Measurements from ENCODE around the gene NRAP. TPM values are rescaled to one million over a fixed set of nuclear protein-coding genes. Genes with fewer than 3 reads are reported as not detected.

NRAP gene
- total RNA-seq, 1 experiment from 2014 or later, result not detected

GRCh38 chr10:113706623-113707022 lies 42.8 kb upstream of the NRAP start:
- no peak for DNase-seq (ENCODE audit: unreplicated experiment)
- Mint-ChIP-seq H3K27me3 (ENCODE audit: insufficient read depth, unreplicated experiment) (no peaks in the 10 kb centered on the region), H3K4me3 (ENCODE audit: unreplicated experiment) (no peak overlapping the region), H3K4me1 (ENCODE audit: insufficient read depth, unreplicated experiment) (peaks cover 5% of the 10 kb centered on the region), H3K9me3 (ENCODE audit: unreplicated experiment) (no peaks in the 10 kb centered on the region), H3K27ac (ENCODE audit: low read depth, unreplicated experiment) (peak overlapping the region; percentile 64), H3K36me3 (ENCODE audit: insufficient read depth, unreplicated experiment) (peaks cover 5% of the 10 kb centered on the region)
- ChIA-PET CTCF (interaction anchor here (1.2 to 1.6 kb wide), 6 partner anchors 10 to 410 kb away, joined by 4 to 8 read pairs (median 4); no protein-coding TSS in a partner anchor), POLR2A (no interaction called here)
- TF ChIP-seq, protein P1, sequence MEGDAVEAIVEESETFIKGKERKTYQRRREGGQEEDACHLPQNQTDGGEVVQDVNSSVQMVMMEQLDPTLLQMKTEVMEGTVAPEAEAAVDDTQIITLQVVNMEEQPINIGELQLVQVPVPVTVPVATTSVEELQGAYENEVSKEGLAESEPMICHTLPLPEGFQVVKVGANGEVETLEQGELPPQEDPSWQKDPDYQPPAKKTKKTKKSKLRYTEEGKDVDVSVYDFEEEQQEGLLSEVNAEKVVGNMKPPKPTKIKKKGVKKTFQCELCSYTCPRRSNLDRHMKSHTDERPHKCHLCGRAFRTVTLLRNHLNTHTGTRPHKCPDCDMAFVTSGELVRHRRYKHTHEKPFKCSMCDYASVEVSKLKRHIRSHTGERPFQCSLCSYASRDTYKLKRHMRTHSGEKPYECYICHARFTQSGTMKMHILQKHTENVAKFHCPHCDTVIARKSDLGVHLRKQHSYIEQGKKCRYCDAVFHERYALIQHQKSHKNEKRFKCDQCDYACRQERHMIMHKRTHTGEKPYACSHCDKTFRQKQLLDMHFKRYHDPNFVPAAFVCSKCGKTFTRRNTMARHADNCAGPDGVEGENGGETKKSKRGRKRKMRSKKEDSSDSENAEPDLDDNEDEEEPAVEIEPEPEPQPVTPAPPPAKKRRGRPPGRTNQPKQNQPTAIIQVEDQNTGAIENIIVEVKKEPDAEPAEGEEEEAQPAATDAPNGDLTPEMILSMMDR (IDR thresholded peaks at IDR 0.05; ENCODE audit: unreplicated experiment), result no peak
- intact Hi-C loops (cut with micrococcal nuclease), result loop anchor here (5.0 kb wide), 1 partner anchor 151 kb away; no protein-coding TSS in a partner anchor
- BruUV-seq (replicated peaks), result no TSS peak

GRCh38 chr10:113705344-113705652 lies 41.5 kb upstream of the NRAP start:
- Mint-ChIP-seq H3K27me3 (ENCODE audit: insufficient read depth, unreplicated experiment) (no peaks in the 10 kb centered on the region), H3K27ac (ENCODE audit: low read depth, unreplicated experiment) (no peak overlapping the region), H3K9me3 (ENCODE audit: unreplicated experiment) (no peaks in the 10 kb centered on the region), H3K4me1 (ENCODE audit: insufficient read depth, unreplicated experiment) (peaks cover 5% of the 10 kb centered on the region), H3K4me3 (ENCODE audit: unreplicated experiment) (no peak overlapping the region), H3K36me3 (ENCODE audit: insufficient read depth, unreplicated experiment) (peaks cover 6% of the 10 kb centered on the region)
- DNase-seq (ENCODE audit: unreplicated experiment), result no peak
- ChIA-PET CTCF (interaction anchor here (0.6 to 2.2 kb wide), 28 partner anchors 9 to 1348 kb away, joined by 3 to 17 read pairs (median 4); no protein-coding TSS in a partner anchor), POLR2A (no interaction called here)
- TF ChIP-seq, protein P1 (IDR thresholded peaks at IDR 0.05; ENCODE audit: unreplicated experiment), result no peak
- intact Hi-C loops (cut with micrococcal nuclease), result loop anchor here (1.0 to 5.0 kb wide), 3 partner anchors 94 to 398 kb away; no protein-coding TSS in a partner anchor
- BruUV-seq (replicated peaks), result no TSS peak

DNA sequence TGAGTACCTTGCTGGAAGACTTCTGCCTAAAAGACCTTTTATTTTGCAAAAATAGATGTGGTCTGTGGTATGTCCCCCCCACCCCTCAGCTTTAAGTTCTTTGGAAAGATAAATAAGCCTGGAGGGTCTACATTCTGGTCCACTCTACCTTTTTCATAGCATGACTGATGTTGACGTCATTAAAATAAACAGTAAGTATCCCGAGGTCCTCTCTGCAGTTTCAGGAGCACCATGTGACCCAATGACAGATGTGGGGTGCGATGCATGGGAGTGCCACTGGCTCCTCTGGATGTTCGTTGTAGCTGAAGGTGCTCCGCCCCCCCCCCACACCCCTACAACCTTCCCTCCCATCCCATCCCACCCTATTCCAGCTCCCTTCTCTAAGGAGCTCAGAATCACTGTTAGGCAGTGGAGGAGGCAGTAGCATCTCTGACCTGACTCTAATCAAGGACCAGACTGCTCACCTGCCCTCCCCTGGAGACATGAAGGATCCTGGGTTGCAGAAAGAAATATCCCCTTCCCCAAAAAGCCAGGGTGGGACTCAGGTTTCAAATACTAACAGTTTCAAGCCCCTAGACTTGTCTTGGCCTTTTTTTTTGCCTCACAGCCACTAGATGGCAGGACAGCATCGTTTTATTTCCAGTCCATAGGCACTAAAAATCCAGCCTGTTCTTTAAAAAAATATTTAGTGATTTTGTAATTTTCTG lies 40.9 kb upstream of the NRAP start:
- Mint-ChIP-seq H3K27me3 (ENCODE audit: insufficient read depth, unreplicated experiment) (no peaks in the 10 kb centered on the region), H3K4me1 (ENCODE audit: insufficient read depth, unreplicated experiment) (peaks cover 5% of the 10 kb centered on the region), H3K36me3 (ENCODE audit: insufficient read depth, unreplicated experiment) (peaks cover 7% of the 10 kb centered on the region), H3K4me3 (ENCODE audit: unreplicated experiment) (no peak overlapping the region), H3K9me3 (ENCODE audit: unreplicated experiment) (no peaks in the 10 kb centered on the region), H3K27ac (ENCODE audit: low read depth, unreplicated experiment) (no peak overlapping the region)
- CTCF ChIA-PET, result interaction anchor here (0.6 to 2.2 kb wide), 26 partner anchors 8 to 1347 kb away, joined by 3 to 17 read pairs (median 4); no protein-coding TSS in a partner anchor
- TF ChIP-seq, protein P1 (IDR thresholded peaks at IDR 0.05; ENCODE audit: unreplicated experiment), result peak; percentile 49
- peak; percentile 59 for DNase-seq (ENCODE audit: unreplicated experiment)
- BruUV-seq (replicated peaks), result no TSS peak
- intact Hi-C loops (cut with micrococcal nuclease), result loop anchor here (1.0 to 5.0 kb wide), 3 partner anchors 95 to 399 kb away; no protein-coding TSS in a partner anchor
- POLR2A ChIA-PET, result interaction anchor here (0.6 kb wide), 1 partner anchor 822 kb away, joined by 4 read pairs; no protein-coding TSS in a partner anchor

- TF ChIP-seq, protein P1 (IDR thresholded peaks at IDR 0.05; ENCODE audit: unreplicated experiment), result no peak
- DNase-seq (ENCODE audit: unreplicated experiment), result no peak
- Mint-ChIP-seq H3K4me3 (ENCODE audit: unreplicated experiment) (no peak overlapping the region), H3K27me3 (ENCODE audit: insufficient read depth, unreplicated experiment) (no peaks in the 10 kb centered on the region), H3K36me3 (ENCODE audit: insufficient read depth, unreplicated experiment) (peaks cover 37% of the 10 kb centered on the region), H3K9me3 (ENCODE audit: unreplicated experiment) (peaks cover 8% of the 10 kb centered on the region), H3K27ac (ENCODE audit: low read depth, unreplicated experiment) (no peak overlapping the region), H3K4me1 (ENCODE audit: insufficient read depth, unreplicated experiment) (peaks cover 5% of the 10 kb centered on the region)
- ChIA-PET CTCF (interaction anchor here (0.6 to 1.5 kb wide), 3 partner anchors 22 to 406 kb away, joined by 4 to 6 read pairs (median 4); no protein-coding TSS in a partner anchor), POLR2A (no interaction called here)
- intact Hi-C loops (cut with micrococcal nuclease), result no loop called here
- BruUV-seq (replicated peaks), result no TSS peak
Measured at GRCh38 chr10:113697595-113697994, 33.8 kb upstream of the NRAP start.

Measured in MCF 10A (cell line).